Measurements from ENCODE around the gene POTEM.
"Not testable (repeated sequence)": the region's sequence is repeated elsewhere in the genome, so short reads cannot be mapped to it uniquely, and the experiment has no call there.

Gene POTEM

DNA sequence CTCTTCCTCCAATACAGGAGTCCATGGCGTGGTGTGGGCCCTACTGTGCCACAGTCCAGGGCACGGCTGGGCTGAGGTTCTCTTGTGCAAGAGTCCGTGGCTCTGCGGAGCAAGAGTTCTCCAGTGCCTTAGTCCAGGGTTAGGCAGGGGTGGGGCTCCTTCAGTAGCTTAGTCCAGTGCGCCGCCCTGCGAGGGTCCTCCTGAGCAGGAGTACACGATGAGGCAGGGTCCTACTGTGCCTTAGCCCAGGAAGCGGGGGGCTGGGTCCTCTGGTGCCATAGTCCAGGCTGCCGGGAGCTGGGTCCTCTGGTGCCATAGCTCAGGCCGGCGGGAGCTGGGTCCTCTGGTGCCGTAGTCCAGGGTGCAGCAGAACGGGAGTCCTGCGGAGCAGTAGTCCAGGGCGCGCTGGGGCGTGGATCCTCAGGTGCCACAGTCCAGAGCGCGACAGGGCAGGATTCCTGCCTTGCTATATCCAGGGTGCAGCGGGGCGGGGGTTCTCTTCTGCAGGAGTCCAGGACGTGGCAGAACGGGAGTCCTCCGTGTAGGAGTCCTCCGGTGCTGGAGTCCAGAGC is 69.7 kb downstream of the POTEM start:
- in situ Hi-C loops (cut with HindIII; ENCODE audit: low sequenced_read_pairs) = not testable (repeated sequence)

- in situ Hi-C loops (cut with HindIII; ENCODE audit: low sequenced_read_pairs) = not testable (repeated sequence)
Observed at GRCh38 chr14:19038060-19038664, 70.9 kb downstream of the POTEM start.

DNA sequence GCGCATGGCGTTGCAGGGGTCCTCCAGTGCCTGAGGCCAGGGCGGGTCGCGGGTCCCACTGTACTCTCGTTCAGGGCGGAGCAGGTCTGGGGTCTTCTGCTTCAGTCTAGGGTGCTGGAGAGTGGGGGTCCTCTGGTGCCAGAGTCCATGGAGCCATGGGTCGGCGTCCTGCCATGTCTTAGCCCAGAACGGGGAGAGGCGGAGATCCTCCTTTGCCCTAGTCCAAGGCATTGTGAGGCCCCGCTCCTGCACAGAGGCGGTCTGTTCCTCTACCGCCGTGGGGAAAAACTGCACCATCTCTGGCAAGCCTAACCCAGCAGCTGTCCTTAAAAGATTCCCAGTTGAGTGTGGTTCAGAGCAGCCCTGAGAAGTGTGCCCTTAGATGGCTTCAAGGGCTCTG is 71.6 kb downstream of the POTEM start:
- in situ Hi-C loops (cut with HindIII; ENCODE audit: low sequenced_read_pairs) = not testable (repeated sequence)

GRCh38 chr14:19043384-19043783 is 76.2 kb downstream of the POTEM start:
- in situ Hi-C loops (cut with HindIII; ENCODE audit: low sequenced_read_pairs) = not testable (repeated sequence)

Measured in DLD1 (cell line).